IPS DF 6.9 (cell line): ENCODE data around the gene STX4.
A peak's percentile ranks its signal among the peaks of the same experiment; 100 is the strongest.

ENCODE experiments used
- DNase-seq: peaks from one replicate; pipeline ENCODE4 v3.0.0-alpha.2; 2013; ENCODE audit warnings: low read depth, low spot score
- H3K27ac ChIP-seq: one replicate; pipeline ENCODE4 v1.5.1; 2013; ENCODE audit warnings: low read length, control low read depth
- H3K27me3 ChIP-seq: 2 replicates; pipeline ENCODE4 v1.6.1; 2013; ENCODE audit warnings: mild to moderate bottlenecking, low read length; ENCODE audit not compliant: control insufficient read depth, insufficient read depth
- H3K36me3 ChIP-seq: 2 replicates; pipeline ENCODE4 v1.6.1; 2013; ENCODE audit warnings: low read length; ENCODE audit not compliant: control insufficient read depth, insufficient read depth
- H3K4me1 ChIP-seq: 2 replicates; pipeline ENCODE4 v1.6.1; 2013; ENCODE audit warnings: low read length; ENCODE audit not compliant: control insufficient read depth, insufficient read depth
- H3K4me3 ChIP-seq: 2 replicates; pipeline ENCODE4 v1.5.1; 2013; ENCODE audit warnings: mild to moderate bottlenecking, low read length
- H3K9me3 ChIP-seq: 2 replicates; pipeline ENCODE4 v1.6.1; 2013; ENCODE audit warnings: low read length, inconsistent platforms; ENCODE audit not compliant: control insufficient read depth, insufficient read depth
- WGBS: extraction: QIAGEN DNeasy Blood & Tissue Kit; methylation state at CpG from one replicate; pipeline ENCODE4 v1.1.7; 2013; ENCODE audit warnings: mixed read lengths, missing lambda C conversion rate; ENCODE audit not compliant: insufficient read length, insufficient coverage; 5-methylcytosine and 5-hydroxymethylcytosine counted together

The STX4 gene

GRCh38 chr16:31022544-31023251 lies 10.7 kb upstream of the STX4 start:
- no peaks in the 10 kb centered on the region for H3K9me3 ChIP-seq
- H3K4me1 ChIP-seq, result no peaks in the 10 kb centered on the region
- H3K27me3 ChIP-seq, result no peaks in the 10 kb centered on the region
- no peak for DNase-seq
- H3K4me3 ChIP-seq, result no peak overlapping the region
- no peak overlapping the region for H3K27ac ChIP-seq
- no peaks in the 10 kb centered on the region for H3K36me3 ChIP-seq
- no CpG with 5 or more reads among the region's 12 CpGs for WGBS

DNA sequence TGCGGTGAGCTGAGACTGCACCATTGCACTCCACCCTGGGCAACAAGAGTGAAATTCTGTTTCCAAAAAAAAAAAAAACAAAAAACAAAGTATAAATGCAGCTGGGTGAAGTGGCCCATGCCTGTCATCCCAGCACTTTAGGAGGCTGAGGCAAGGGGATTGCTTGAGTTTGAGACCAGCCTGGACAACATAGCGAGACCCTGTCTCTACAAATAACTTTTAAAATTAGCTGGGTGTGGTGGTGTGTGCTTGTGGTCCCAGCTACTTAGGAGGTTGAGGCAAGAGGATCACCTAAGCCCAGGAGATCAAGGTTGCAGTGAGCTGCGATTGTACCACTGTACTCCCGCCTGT lies 10.1 kb upstream of the STX4 start:
- no peaks in the 10 kb centered on the region for H3K36me3 ChIP-seq
- no peaks in the 10 kb centered on the region for H3K9me3 ChIP-seq
- no peak overlapping the region for H3K27ac ChIP-seq
- no peak for DNase-seq
- no CpG with 5 or more reads among the region's 4 CpGs for WGBS
- H3K27me3 ChIP-seq, result no peaks in the 10 kb centered on the region
- H3K4me3 ChIP-seq, result no peak overlapping the region
- H3K4me1 ChIP-seq, result no peaks in the 10 kb centered on the region

DNA sequence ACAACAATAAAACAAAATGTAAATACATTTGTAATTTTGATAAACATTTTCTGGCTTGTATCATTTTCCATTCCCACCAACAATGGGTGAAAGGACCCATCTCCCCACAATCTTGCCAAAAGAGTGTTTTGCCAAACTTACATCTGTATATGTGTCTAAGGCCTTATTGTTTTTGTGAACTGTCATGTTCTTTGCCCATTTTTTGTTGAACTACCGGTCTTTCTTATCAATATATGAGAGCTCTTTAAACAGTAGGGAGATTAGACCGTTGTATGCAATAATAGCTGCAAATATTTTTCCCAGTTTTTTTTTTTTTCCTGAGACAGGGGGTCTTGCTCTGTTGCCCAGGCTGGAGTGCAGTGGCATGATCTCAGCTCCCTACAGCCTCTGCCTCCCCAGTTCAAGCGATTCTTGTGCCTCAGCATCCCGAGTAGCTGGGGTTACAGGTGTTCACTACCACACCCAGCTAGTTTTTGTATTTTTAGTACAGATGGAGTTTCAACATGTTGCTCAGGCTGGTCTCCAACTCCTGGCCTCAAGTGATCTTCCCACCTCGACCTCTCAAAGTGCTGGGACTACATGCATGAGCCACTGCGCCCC lies 9.6 kb upstream of the STX4 start:
- Histone ChIP-seq H3K4me1 (no peaks in the 10 kb centered on the region), H3K4me3 (no peak overlapping the region), H3K36me3 (no peaks in the 10 kb centered on the region), H3K27ac (no peak overlapping the region), H3K9me3 (no peaks in the 10 kb centered on the region), H3K27me3 (no peaks in the 10 kb centered on the region)
- no peak for DNase-seq
- no CpG with 5 or more reads among the region's 6 CpGs for WGBS

DNA sequence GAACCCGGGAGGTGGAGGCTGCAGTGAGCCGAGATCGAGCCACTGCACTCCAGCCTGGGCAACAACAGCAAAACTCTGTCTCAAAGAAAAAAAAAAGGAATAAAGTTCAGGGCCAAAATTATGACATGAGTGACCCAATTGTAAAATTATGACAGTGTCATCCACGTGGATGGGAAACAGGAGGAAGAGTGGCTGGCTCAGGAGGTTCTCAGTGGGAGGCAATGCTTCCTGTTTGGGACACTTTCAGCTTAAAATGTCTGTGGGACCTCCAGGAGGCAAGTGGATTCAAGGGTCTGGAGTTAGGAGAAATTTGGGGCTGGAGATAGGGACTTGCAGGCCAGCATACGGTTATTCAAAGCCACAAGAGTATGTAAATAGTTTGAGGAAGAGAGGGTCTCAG lies 8.0 kb upstream of the STX4 start:
- H3K36me3 ChIP-seq, result no peaks in the 10 kb centered on the region
- H3K4me3 ChIP-seq, result no peak overlapping the region
- no peaks in the 10 kb centered on the region for H3K4me1 ChIP-seq
- no CpG with 5 or more reads among the region's 5 CpGs for WGBS
- DNase-seq, result no peak
- no peaks in the 10 kb centered on the region for H3K27me3 ChIP-seq
- H3K9me3 ChIP-seq, result no peaks in the 10 kb centered on the region
- no peak overlapping the region for H3K27ac ChIP-seq

GRCh38 chr16:31029272-31029671 lies 4.1 kb upstream of the STX4 start:
- no peak for DNase-seq
- WGBS, result 100% methylated on average over 1 of the region's 5 CpGs
- H3K9me3 ChIP-seq, result no peaks in the 10 kb centered on the region
- H3K27ac ChIP-seq, result no peak overlapping the region
- H3K36me3 ChIP-seq, result no peaks in the 10 kb centered on the region
- H3K4me1 ChIP-seq, result peaks cover under 1% of the 10 kb centered on the region; the same call in 1 of the 2 replicates
- no peak overlapping the region for H3K4me3 ChIP-seq
- no peaks in the 10 kb centered on the region for H3K27me3 ChIP-seq

GRCh38 chr16:31031276-31031675 lies 2.1 kb upstream of the STX4 start:
- Histone ChIP-seq H3K4me1 (peaks cover 3% of the 10 kb centered on the region; the same call in 1 of the 2 replicates), H3K27ac (no peak overlapping the region), H3K36me3 (no peaks in the 10 kb centered on the region), H3K9me3 (no peaks in the 10 kb centered on the region), H3K27me3 (no peaks in the 10 kb centered on the region), H3K4me3 (no peak overlapping the region)
- no peak for DNase-seq
- no CpG with 5 or more reads among the region's 4 CpGs for WGBS

DNA sequence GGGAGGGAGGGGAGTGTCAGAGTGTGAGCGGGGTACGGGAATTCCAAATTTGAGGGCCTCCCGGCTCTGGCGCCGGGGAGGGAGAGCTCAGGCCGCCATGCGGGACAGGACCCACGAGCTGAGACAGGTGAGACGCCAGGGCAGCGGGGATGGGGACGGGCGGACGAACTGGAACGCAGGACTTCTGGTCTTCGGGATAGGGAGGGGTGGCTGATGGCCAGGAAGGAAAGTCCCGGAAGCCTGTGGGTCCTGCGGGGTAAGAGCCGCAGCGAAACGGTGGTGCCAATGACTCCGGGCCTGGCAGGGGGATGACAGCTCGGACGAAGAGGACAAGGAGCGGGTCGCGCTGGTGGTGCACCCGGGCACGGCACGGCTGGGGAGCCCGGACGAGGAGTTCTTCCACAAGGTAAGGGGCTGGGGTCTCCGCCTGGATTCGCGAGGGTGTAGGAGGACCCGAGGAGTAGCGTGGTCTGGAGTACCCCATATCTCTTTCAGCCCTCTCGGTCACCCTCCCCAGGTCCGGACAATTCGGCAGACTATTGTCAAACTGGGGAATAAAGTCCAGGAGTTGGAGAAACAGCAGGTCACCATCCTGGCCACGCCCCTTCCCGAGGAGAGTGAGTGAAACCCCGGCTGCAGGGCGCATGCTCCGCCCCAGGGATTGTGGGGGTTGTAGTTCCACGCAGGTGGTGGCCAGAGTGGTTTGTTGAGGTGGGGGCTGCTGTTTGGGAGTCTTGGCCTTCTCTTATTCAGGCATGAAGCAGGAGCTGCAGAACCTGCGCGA lies 543 bp downstream of the STX4 start:
- no CpG with 5 or more reads among the region's 47 CpGs for whole genome bisulfite sequencing
- no peak for DNase-seq
- Histone ChIP-seq H3K27ac (no peak overlapping the region), H3K4me3 (peak overlapping the region; percentile 75), H3K4me1 (peaks cover 3% of the 10 kb centered on the region; the same call in 1 of the 2 replicates), H3K27me3 (no peaks in the 10 kb centered on the region), H3K36me3 (no peaks in the 10 kb centered on the region), H3K9me3 (no peaks in the 10 kb centered on the region)

DNA sequence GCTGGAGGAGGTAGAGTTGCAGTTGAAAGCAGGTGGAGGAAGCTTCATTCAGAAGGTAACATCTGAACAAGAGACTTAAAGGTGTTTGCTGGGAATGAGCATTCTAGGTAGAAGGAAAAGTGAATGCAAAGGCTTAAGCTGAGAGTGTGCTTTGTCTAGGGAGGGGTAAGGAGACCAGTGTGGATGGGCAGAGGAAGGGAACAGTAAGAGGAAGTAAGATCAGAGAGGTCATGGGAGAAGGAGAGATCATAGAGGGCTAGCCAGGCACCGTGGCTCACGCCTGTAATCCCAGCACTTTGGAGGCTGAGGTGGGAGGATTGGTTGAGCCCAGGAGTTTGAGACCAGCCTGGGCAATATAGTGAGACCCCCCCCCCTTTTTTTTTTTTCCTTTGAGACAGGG lies 3.3 kb downstream of the STX4 start:
- no peak overlapping the region for H3K27ac ChIP-seq
- H3K4me1 ChIP-seq, result peaks cover 3% of the 10 kb centered on the region; the same call in 1 of the 2 replicates
- H3K27me3 ChIP-seq, result no peaks in the 10 kb centered on the region
- WGBS, result no CpG with 5 or more reads among the region's 2 CpGs
- no peak overlapping the region for H3K4me3 ChIP-seq
- DNase-seq, result no peak
- peaks cover 3% of the 10 kb centered on the region for H3K36me3 ChIP-seq
- H3K9me3 ChIP-seq, result no peaks in the 10 kb centered on the region

- H3K9me3 ChIP-seq, result no peaks in the 10 kb centered on the region
- peaks cover 3% of the 10 kb centered on the region; the same call in 1 of the 2 replicates for H3K4me1 ChIP-seq
- no peak overlapping the region for H3K4me3 ChIP-seq
- no peak overlapping the region for H3K27ac ChIP-seq
- peaks cover 3% of the 10 kb centered on the region for H3K36me3 ChIP-seq
- no peaks in the 10 kb centered on the region for H3K27me3 ChIP-seq
- DNase-seq, result no peak
- WGBS, result no CpG with 5 or more reads among the region's 2 CpGs
Measured at GRCh38 chr16:31038993-31039392, 5.6 kb downstream of the STX4 start.

DNA sequence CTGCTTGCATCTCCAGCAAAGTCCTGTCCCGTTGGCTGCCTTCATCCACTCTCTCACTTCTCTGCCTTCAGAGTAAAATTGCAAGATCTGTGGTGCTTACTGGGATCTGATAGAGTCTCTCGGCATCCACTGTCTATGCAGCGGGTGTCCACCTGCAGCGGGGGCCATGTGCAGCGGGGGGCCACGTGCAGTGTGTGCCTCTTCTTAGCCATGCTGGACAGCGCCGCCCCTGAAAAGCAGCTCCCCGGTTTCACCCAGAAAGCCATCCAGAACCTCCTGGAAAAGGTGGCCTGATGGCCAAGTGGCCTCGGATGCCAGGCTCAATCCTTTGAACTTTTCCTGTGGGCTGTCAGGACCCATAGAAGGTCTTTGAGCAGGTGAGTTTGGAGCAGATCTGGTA lies 9.5 kb downstream of the STX4 start:
- Histone ChIP-seq H3K27ac (no peak overlapping the region), H3K36me3 (peaks cover 3% of the 10 kb centered on the region), H3K4me1 (no peaks in the 10 kb centered on the region), H3K9me3 (no peaks in the 10 kb centered on the region), H3K27me3 (no peaks in the 10 kb centered on the region), H3K4me3 (no peak overlapping the region)
- no peak for DNase-seq
- WGBS, result no CpG with 5 or more reads among the region's 10 CpGs
